AG10803 (cell line): ENCODE measurements around the gene SHANK1.

ENCODE experiments used
- DNase-seq: peaks from one replicate; pipeline ENCODE4 v3.0.0; 2010; ENCODE audit warnings: low read depth
- H3K4me3 ChIP-seq: 2 replicates; pipeline ENCODE4 v1.5.1; 2011; ENCODE audit warnings: mild to moderate bottlenecking, low read length, control low read depth
- CTCF ChIP-seq: conservative IDR thresholded peaks from 2 replicates; pipeline ENCODE4 v1.5.1; 2011; ENCODE audit warnings: mild to moderate bottlenecking, low read length, control low read depth, inconsistent platforms

The SHANK1 gene

DNA sequence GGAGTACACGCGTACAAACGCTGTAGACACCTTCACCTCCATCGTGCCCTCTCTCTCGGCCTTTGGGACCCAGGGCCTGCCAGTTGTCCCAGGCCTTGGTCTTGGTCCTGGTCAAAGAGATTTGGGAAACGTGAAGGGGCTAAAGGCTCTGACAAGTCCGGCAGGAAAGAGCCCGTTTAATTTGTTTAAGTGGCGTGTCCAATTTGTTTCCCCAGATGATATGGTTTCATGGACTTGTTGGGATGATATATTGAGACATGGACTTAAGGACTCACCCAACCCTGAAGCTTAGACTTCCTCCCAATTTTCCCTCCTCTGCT is 6.3 kb upstream of the SHANK1 start:
- DNase-seq, result no peak
- peak overlapping the region; percentile 82 for H3K4me3 ChIP-seq
- no peak for TF ChIP-seq CTCF

DNA sequence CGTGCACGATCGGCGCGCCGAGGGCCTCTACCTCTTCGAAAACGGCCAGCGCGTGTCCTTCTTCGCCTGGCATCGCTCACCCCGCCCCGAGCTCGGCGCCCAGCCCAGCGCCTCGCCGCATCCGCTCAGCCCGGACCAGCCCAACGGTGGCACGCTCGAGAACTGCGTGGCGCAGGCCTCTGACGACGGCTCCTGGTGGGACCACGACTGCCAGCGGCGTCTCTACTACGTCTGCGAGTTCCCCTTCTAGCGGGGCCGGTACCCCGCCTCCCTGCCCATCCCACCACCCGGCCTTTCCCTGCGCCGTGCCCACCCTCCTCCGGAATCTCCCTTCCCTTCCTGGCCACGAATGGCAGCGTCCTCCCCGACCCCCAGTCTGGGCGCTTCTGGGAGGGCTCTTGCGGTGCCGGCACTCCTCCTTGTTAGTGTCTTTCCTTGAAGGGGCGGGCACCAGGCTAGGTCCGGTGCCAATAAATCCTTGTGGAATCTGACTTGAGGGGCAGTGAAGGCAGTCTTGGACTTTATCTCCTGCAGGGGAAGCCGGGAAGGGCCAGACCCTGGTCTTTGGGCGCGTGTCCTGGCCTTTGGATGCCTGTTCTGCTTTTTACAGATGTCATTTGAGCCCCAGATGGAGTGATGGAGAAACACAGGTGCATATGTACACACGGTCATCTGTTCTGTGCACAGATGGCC is 5.8 kb upstream of the SHANK1 start:
- no peak for TF ChIP-seq CTCF
- H3K4me3 ChIP-seq, result peak overlapping the region; percentile 82
- peak; percentile 13 for DNase-seq

DNA sequence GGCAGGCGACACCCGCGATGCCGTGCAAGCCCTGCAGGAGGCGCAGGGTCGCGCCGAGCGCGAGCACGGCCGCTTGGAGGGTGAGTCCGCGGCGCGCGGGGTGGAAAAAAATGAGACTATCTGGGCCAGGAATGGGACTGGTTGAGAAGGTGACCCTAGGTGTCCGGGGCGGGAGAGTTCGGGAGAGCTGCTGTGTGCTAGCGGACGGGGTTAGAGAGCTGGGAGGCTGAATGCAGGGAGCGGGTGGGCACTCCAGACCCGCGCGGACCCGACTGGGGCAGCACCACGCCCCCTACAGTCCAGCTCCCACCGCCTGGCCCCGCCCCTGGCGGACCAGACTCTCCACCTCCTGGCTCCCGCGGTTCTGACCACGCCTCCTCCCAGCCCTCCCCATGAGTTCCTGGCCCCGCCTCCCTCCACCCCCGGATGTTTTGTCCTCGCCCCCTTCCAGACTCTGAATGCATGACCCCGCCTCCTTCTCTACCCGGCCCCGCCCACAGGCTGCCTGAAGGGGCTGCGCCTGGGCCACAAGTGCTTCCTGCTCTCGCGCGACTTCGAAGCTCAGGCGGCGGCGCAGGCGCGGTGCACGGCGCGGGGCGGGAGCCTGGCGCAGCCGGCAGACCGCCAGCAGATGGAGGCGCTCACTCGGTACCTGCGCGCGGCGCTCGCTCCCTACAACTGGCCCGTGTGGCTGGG is 5.1 kb upstream of the SHANK1 start:
- DNase-seq, result peak; percentile 99
- peak; percentile 49 for TF ChIP-seq CTCF
- H3K4me3 ChIP-seq, result peak overlapping the region; percentile 82

DNA sequence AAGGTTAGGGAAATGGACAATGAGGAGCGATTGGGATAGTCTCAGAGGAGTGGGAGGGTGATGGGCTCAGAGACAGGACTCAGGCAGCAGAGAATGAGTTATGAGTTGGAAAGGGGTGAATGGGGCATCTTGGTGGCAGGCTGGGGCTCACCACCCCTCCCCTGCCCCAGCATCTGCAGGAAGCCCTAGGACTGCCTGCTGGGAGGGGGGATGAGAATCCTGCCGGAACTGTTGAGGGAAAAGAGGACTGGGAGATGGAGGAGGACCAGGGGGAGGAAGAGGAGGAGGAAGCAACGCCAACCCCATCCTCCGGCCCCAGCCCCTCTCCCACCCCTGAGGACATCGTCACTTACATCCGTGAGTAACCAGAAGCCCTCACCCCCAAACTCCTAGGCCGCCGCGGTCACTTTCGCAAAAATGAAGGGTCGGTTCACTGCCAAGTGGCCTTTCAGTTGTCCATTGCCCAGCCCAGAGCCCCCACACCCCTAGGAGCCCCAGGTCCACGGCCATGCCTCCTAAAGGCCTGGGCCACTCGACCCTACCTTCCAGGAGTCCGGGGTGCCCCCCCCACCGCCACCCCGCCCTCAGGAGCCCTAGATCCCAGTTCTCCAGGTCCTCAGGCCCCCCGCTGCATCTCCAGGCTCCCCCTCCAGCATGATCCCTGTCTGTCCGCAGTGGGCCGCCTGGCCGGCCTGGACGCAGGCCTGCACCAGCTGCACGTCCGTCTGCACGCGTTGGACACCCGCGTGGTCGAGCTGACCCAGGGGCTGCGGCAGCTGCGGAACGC is 4.3 kb upstream of the SHANK1 start:
- H3K4me3 ChIP-seq, result peak overlapping the region; percentile 77
- no peak for TF ChIP-seq CTCF

GRCh38 chr19:50723069-50723468 is 3.5 kb upstream of the SHANK1 start, which contains the start of gene CLEC11A:
Gene CLEC11A, plus strand, starts transcription at chr19:50723364. Its CDS starts 162 bp downstream, at chr19:50723526.
- no peak for TF ChIP-seq CTCF
- H3K4me3 ChIP-seq, result peak within 1 kb of the TSS; percentile 77
- peak; percentile 82 for DNase-seq

More for the DNA sequence above, 4.3 kb upstream of the SHANK1 start:
- DNase-seq, result no peak

DNA sequence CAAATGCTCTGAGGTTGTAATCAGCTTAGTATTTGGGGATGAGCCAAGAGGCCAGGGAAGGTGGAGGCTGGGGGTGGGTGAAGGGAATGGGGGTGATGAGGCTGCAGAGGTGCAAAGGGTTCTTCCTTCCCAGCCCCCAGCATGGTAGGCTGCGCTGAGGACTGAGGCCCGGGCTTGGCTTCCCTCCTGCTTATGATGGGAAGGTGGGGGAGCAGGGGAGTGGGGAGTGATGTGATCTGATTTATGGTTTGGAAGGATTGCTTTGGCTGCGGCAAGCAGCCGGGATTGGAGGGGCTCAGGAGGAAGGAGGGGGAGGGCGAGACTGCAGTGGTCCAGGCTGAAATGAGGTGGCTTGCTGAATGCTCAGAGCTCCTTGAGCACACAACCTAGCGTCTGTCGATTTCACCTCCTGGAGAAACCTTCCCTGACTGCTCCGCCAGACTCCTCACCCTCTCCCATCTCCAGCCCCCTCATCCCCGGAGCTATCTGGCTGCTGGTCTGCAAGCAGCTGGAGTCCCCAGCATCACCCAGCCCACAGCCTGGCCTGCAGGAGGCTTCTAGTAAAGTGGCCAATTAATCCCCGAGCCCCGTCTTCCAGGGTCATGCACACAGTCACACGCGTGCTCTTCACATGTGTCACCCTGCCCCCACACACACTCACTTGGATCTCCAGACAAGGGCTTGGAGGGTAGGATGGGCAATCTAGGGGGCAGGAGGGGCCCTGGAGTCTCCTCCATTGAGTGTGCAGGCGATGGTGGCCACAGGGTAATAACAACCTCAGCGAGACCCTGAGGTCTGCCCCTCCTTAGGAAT is 2.8 kb upstream of the SHANK1 start:
- H3K4me3 ChIP-seq, result peak overlapping the region; percentile 77
- no peak for TF ChIP-seq CTCF
- DNase-seq, result peak; percentile 18
